B cell (primary cell): ENCODE results near the gene MRPL32. TPM values are rescaled to one million over a fixed set of nuclear protein-coding genes. Genes with fewer than 3 reads are reported as not detected.

Source experiments
- ATAC-seq: fragments of 200-7000 bp; cut with Tn5 transposase; one replicate; pipeline ENCODE4 v1.10.0; 2021; ENCODE audit warnings: low read depth, mild to moderate bottlenecking, moderate number of reproducible peaks, moderate library complexity
- CTCF ChIA-PET: fragments of 350-600 bp; sonication (Branson Sonifier 250); formaldehyde crosslinking; loops from one replicate; lab custom pipeline; 2021; ENCODE audit warnings: antibody characterized with exemption, inconsistent platforms; lab: Charles Lee
- POLR2A ChIA-PET: fragments of 350-600 bp; sonication (Branson Sonifier 250); formaldehyde crosslinking; loops from one replicate; lab custom pipeline; 2021; ENCODE audit warnings: antibody characterized with exemption; lab: Charles Lee
- DNase-seq: peaks from one replicate; pipeline ENCODE4 v3.0.0; 2013
- H2AFZ ChIP-seq: 2 replicates; pipeline ENCODE4 v1.6.1; 2012; ENCODE audit warnings: mild to moderate bottlenecking, low read depth, low read length; ENCODE audit not compliant: insufficient read depth, poor library complexity, severe bottlenecking
- H3K27ac ChIP-seq, 2 donors: 1 replicate in 1 of 2; 2 replicates in 1 of 2; pipeline ENCODE4 v1.5.1; 2012 to 2013; ENCODE audit warnings: low read length in 2 of 2, mild to moderate bottlenecking in 2 of 2, moderate library complexity in 1 of 2
- H3K27me3 ChIP-seq, 4 experiments: fragments of 200-600 bp in 1 of 4; sonication (generic) in 1 of 4; replicated peaks in 1 of 4; 1 replicate in 2 of 4; 2 replicates in 2 of 4; pipeline versions ENCODE4 v1.6.1 to v1.7.0; 2013 to 2016; ENCODE audit warnings: low read length in 3 of 4, mild to moderate bottlenecking in 2 of 4, mixed read lengths in 1 of 4, moderate library complexity in 1 of 4; ENCODE audit not compliant: insufficient read depth in 4 of 4, control insufficient read depth in 3 of 4; ENCODE audit errors: control extremely low read depth in 1 of 4
- H3K36me3 ChIP-seq, 2 experiments: replicated peaks in 1 of 2; 1 replicate in 1 of 2; 2 replicates in 1 of 2; pipeline versions ENCODE4 v1.6.1 to v1.7.1; 2013; ENCODE audit warnings: low read length in 1 of 2; ENCODE audit not compliant: insufficient read depth in 2 of 2, control insufficient read depth in 1 of 2; ENCODE audit errors: control extremely low read depth in 1 of 2, extremely low read depth in 1 of 2
- H3K4me1 ChIP-seq, 2 donors: fragments of 200-600 bp in 1 of 2; sonication (generic) in 1 of 2; 1 replicate in 1 of 2; 2 replicates in 1 of 2; pipeline versions ENCODE4 v1.5.1 to v1.6.1; 2013 to 2017; ENCODE audit warnings: low read length in 2 of 2; ENCODE audit not compliant: control insufficient read depth in 2 of 2, insufficient read depth in 2 of 2
- H3K4me2 ChIP-seq: replicated peaks from 2 replicates; pipeline ENCODE3; 2012; ENCODE audit warnings: mild to moderate bottlenecking, low read depth, low read length; ENCODE audit not compliant: poor library complexity, severe bottlenecking
- H3K4me3 ChIP-seq, 5 experiments: fragments of 200-600 bp in 1 of 5; sonication (generic) in 1 of 5; 1 replicate in 3 of 5; 2 replicates in 2 of 5; pipeline versions ENCODE4 v1.5.1 to v1.7.0; 2011 to 2016; ENCODE audit warnings: low read length in 4 of 5, mild to moderate bottlenecking in 4 of 5, low read depth in 2 of 5, control low read depth in 1 of 5, moderate library complexity in 1 of 5; ENCODE audit not compliant: insufficient read depth in 1 of 5; ENCODE audit errors: control extremely low read depth in 1 of 5, extremely low read depth in 1 of 5
- H3K79me2 ChIP-seq: fragments of 200-600 bp; sonication (generic); one replicate; pipeline ENCODE4 v1.6.0; 2016; ENCODE audit warnings: low read length; ENCODE audit not compliant: control insufficient read depth, insufficient read depth
- H3K9ac ChIP-seq: fragments of 200-600 bp; sonication (generic); 2 replicates; pipeline ENCODE4 v1.6.1; 2017; ENCODE audit warnings: mild to moderate bottlenecking, low read length, moderate library complexity
- H3K9me3 ChIP-seq, 3 donors: one replicate each; pipeline versions ENCODE4 v1.6.1 to v1.7.1; 2013; ENCODE audit warnings: low read length in 2 of 3; ENCODE audit not compliant: control insufficient read depth in 2 of 3, insufficient read depth in 1 of 3; ENCODE audit errors: control extremely low read depth in 1 of 3
- H4K20me1 ChIP-seq: 2 replicates; pipeline ENCODE4 v1.6.0; 2012; ENCODE audit warnings: mild to moderate bottlenecking, low read length; ENCODE audit not compliant: insufficient read depth, control insufficient read depth, poor library complexity, severe bottlenecking
- H3K27ac Mint-ChIP-seq: one replicate; pipeline ENCODE4 v1.8.0; 2021; ENCODE audit warnings: mixed read lengths
- H3K27me3 Mint-ChIP-seq: one replicate; pipeline ENCODE4 v1.8.0; 2021; ENCODE audit warnings: mixed read lengths
- H3K4me1 Mint-ChIP-seq: one replicate; pipeline ENCODE4 v1.8.0; 2021; ENCODE audit warnings: mixed read lengths
- H3K4me3 Mint-ChIP-seq: one replicate; pipeline ENCODE4 v1.8.0; 2021; ENCODE audit warnings: mixed read lengths
- H3K9me3 Mint-ChIP-seq: one replicate; pipeline ENCODE4 v1.8.0; 2022; ENCODE audit warnings: mixed read lengths; ENCODE audit not compliant: insufficient read depth
- CTCF ChIP-seq: fragments of 200-600 bp; IDR thresholded peaks from one replicate; pipeline ENCODE4 v1.8.0; 2022; ENCODE audit warnings: antibody characterized with exemption, mild to moderate bottlenecking
- EZH2 ChIP-seq: IDR thresholded peaks from 2 replicates; pipeline ENCODE4 v1.6.1; 2012; ENCODE audit warnings: borderline replicate concordance, low read depth, mild to moderate bottlenecking, moderate library complexity, low read length; ENCODE audit not compliant: insufficient read depth, poor library complexity, severe bottlenecking
- WGBS: methylation state at CpG from one replicate; pipeline ENCODE4 v1.1.5; 2013; ENCODE audit warnings: missing lambda C conversion rate; ENCODE audit not compliant: insufficient coverage; 5-methylcytosine and 5-hydroxymethylcytosine counted together
- intact Hi-C: fragments of 100-400 bp; cut with micrococcal nuclease; formaldehyde crosslinking; loops from one replicate; pipeline ENCODE4 v1.10.0; 2022
- polyA plus RNA-seq: library from polyadenylated mRNA; depleted of rRNA; stranded (reverse); fragments of >200 nt; gene quantifications from 2 replicates; pipeline ENCODE4 v1.2.3, GENCODE V29; 2012
- total RNA-seq, 2 donors: library from RNA; stranded (reverse); fragments of 120-200 nt in 1 of 2; gene quantifications; 1 replicate in 1 of 2; 2 replicates in 1 of 2; pipeline versions ENCODE4 v1.2.3 to v1.2.4, GENCODE V29; 2013 to 2022

MRPL32 gene
- total and polyA plus RNA-seq, 2 donors (not counting 1 experiment from before 2014, with no cell fraction given): 25.3 to 31.7 TPM

GRCh38 chr7:42964293-42964692, 32.1 kb downstream of the MRPL32 start:
- WGBS: 71% methylated on average over 1 of the region's 2 CpGs
- Mint-ChIP-seq H3K9me3 (no peaks in the 10 kb centered on the region), H3K4me1 (no peaks in the 10 kb centered on the region), H3K27me3 (peaks cover 34% of the 10 kb centered on the region), H3K27ac (no peak overlapping the region), H3K4me3 (no peak overlapping the region)
- Histone ChIP-seq H4K20me1 (no peaks in the 10 kb centered on the region), H3K27ac (no peak overlapping the region), H2AFZ (no peak overlapping the region), H3K4me1 (no peaks in the 10 kb centered on the region), H3K9ac (no peak overlapping the region), H3K4me2 (no peak overlapping the region), H3K36me3 (no peaks in the 10 kb centered on the region), H3K27me3 (peaks cover 0 to 14% (median 0%) of the 10 kb centered on the region in 4 experiments), H3K4me3 (no peak overlapping the region), H3K9me3 (no peaks in the 10 kb centered on the region), H3K79me2 (no peaks in the 10 kb centered on the region)
- DNase-seq (no peak), ATAC-seq (no peak)
- TF ChIP-seq EZH2 (no peak), CTCF (no peak)
- ChIA-PET POLR2A (no interaction called here), CTCF (interaction anchor here (0.8 kb wide), 1 partner anchor 9 kb away, joined by 3 read pairs; no protein-coding TSS in a partner anchor)
- intact Hi-C loops: no loop called here

GRCh38 chr7:42964849-42965805, 33.0 kb downstream of the MRPL32 start:
- DNase-seq (no peak), ATAC-seq (no peak)
- peaks cover 34% of the 10 kb centered on the region for H3K27me3 Mint-ChIP-seq
- TF ChIP-seq EZH2 (no peak), CTCF (no peak)
- no peak overlapping the region for H3K4me3 ChIP-seq
- no peak overlapping the region for H3K4me3 Mint-ChIP-seq
- no peaks in the 10 kb centered on the region for H3K4me1 Mint-ChIP-seq
- H4K20me1 ChIP-seq: no peaks in the 10 kb centered on the region
- ChIA-PET POLR2A (no interaction called here), CTCF (interaction anchor here (0.8 kb wide), 1 partner anchor 10 kb away, joined by 3 read pairs; no protein-coding TSS in a partner anchor)
- no peaks in the 10 kb centered on the region for H3K9me3 Mint-ChIP-seq
- intact Hi-C loops: no loop called here
- H3K27ac Mint-ChIP-seq: no peak overlapping the region
- H3K36me3 ChIP-seq: no peaks in the 10 kb centered on the region
- peaks cover 0 to 9% (median 0%) of the 10 kb centered on the region in 4 experiments for H3K27me3 ChIP-seq
- no peak overlapping the region for H3K9ac ChIP-seq
- no peak overlapping the region for H3K4me2 ChIP-seq
- no peaks in the 10 kb centered on the region for H3K9me3 ChIP-seq
- WGBS: 89% methylated on average over 3 of the region's 6 CpGs
- H3K4me1 ChIP-seq: no peaks in the 10 kb centered on the region
- no peaks in the 10 kb centered on the region for H3K79me2 ChIP-seq
- H3K27ac ChIP-seq: no peak overlapping the region
- H2AFZ ChIP-seq: no peak overlapping the region
